Measurements from ENCODE around the gene GPR101.
"Not testable (repeated sequence)": the region's sequence is repeated elsewhere in the genome, so short reads cannot be mapped to it uniquely, and the experiment has no call there.

Gene GPR101

GRCh38 chrX:137025930-137026329, 7.9 kb downstream of the GPR101 start:
- DNase-seq (ENCODE audit: low read depth in 3 of 3) = no peak

DNA sequence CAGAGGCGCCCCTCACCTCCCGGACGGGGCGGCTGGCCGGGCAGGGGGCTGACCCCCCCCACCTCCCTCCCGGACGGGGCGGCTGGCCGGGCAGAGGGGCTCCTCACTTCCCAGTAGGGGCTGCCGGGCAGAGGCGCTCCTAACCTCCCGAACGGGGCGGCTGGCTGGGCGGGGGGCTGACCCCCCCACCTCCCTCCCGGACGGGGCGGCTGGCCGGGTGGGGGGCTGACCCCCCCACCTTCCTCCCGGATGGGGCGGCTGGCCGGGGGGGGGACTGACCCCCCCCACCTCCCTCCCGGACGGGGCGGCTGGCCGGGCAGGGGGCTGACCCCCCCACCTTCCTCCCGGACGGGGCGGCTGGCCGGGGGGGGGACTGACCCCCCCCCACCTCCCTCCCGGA, 33.6 kb downstream of the GPR101 start:
- DNase-seq (ENCODE audit: low read depth in 3 of 3) = not testable (repeated sequence)

DNA sequence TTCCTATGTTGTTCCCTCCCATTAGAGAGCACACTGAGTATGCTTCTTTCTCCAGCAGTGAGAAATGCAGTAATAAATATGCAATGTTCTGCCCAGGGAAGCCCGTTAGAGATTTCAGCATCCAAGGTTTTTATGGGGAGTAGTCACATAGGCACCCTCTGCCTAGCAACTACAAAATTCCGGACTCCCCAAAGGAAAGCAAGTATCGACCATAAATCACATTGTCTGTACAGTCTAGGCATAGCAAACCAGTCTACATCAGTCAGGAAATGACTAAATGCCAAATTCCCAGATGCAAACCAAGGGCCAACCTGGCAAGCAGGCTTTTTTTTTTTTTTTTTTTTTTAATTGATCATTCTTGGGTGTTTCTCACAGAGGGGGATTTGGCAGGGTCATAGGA, 34.8 kb downstream of the GPR101 start:
- no peak for DNase-seq (ENCODE audit: low read depth in 3 of 3)

All from stimulated activated CD4-positive, alpha-beta T cell treated with anti-CD3 and anti-CD28 coated beads, TNF-alpha, amount 100 ng/mL, for 24 hours (primary cell).